Activated CD4-positive, alpha-beta T cell treated with anti-CD3 and anti-CD28 coated beads for 48 hours (primary cell): Measurements from ENCODE around the gene OGFOD3.
"Not testable (repeated sequence)": the region's sequence is repeated elsewhere in the genome, so short reads cannot be mapped to it uniquely, and the experiment has no call there.

Experiments
- DNase-seq: peaks from one replicate; pipeline ENCODE4 v3.0.0-alpha.2; 2020

The OGFOD3 gene

DNA sequence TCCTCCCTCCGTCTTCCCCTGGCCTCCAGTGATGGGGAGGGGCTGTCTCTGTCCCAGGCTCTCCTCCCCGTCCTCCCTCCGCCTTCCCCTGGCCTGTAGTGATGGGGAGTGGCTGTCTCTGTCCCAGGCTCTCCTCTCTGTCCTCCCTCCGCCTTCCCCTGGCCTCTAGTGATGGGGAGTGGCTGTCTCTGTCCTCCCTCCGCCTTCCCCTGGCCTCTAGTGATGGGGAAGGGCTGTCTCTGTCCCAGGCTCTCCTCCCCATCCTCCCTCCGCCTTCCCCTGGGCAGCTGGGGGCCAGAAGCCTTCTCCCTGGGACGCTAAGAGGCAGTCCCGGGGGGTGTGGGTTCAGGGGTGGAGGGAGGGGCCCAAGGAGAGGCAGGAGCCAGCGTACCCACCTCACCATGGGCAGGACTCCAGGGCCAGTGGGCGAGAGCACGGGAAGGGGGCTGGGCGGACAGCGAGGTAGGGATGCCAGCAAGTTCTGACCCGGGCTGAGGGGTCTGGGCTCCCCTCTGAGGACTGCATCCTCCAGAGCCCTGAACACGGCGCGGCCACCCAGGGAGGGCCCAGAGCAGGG is 32.0 kb downstream of the OGFOD3 start:
- no peak for DNase-seq

GRCh38 chr17:82385559-82386254 is 32.7 kb downstream of the OGFOD3 start:
- no peak for DNase-seq

GRCh38 chr17:82384730-82385481 is 33.5 kb downstream of the OGFOD3 start:
- no peak for DNase-seq

GRCh38 chr17:82384051-82384729 is 34.2 kb downstream of the OGFOD3 start:
- no peak for DNase-seq

DNA sequence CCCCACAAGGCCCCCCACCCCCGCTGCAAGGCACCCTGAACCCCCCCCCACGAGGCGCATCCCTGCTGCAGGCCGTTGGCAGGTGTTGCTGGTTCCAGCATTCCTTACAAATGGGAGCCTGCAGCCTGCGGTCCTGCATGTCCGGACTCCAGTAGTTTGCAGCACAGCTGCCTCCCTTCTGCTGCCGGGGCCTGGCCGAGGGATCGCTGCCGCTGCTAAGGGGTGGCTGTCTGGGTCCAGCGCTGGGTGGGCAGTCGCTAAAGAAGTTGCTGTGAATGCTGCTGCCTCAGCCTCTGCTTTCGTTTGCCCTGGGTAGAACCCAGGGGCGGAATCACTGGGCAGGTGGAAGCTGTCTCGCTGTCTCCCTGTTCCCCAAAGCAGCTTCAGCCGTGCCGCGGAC is 35.0 kb downstream of the OGFOD3 start:
- DNase-seq: no peak

GRCh38 chr17:82382933-82383255 is 35.5 kb downstream of the OGFOD3 start:
- DNase-seq: no peak

- not testable (repeated sequence) for DNase-seq
These were observed 36.0 kb downstream of the OGFOD3 start for GRCh38 chr17:82382220-82382932.

DNA sequence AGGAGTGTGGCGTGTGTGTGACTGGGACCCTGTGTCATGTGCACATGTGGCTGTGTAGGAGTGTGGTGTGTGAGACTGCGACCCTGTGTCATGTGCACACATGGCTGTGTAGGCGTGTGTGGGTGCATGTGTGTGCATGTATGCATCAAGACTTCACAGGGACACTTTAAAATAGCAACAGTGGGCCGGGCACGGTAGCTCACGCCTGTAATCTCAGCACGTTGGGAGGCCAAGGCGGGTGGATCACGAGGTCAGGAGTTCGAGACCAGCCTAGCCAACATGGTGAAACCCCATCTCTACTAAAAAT is 36.7 kb downstream of the OGFOD3 start:
- not testable (repeated sequence) for DNase-seq

- DNase-seq: no peak
These were observed 37.3 kb downstream of the OGFOD3 start for GRCh38 chr17:82380860-82381702.

- no peak for DNase-seq
These were observed 39.7 kb downstream of the OGFOD3 start for GRCh38 chr17:82378741-82379021.

DNA sequence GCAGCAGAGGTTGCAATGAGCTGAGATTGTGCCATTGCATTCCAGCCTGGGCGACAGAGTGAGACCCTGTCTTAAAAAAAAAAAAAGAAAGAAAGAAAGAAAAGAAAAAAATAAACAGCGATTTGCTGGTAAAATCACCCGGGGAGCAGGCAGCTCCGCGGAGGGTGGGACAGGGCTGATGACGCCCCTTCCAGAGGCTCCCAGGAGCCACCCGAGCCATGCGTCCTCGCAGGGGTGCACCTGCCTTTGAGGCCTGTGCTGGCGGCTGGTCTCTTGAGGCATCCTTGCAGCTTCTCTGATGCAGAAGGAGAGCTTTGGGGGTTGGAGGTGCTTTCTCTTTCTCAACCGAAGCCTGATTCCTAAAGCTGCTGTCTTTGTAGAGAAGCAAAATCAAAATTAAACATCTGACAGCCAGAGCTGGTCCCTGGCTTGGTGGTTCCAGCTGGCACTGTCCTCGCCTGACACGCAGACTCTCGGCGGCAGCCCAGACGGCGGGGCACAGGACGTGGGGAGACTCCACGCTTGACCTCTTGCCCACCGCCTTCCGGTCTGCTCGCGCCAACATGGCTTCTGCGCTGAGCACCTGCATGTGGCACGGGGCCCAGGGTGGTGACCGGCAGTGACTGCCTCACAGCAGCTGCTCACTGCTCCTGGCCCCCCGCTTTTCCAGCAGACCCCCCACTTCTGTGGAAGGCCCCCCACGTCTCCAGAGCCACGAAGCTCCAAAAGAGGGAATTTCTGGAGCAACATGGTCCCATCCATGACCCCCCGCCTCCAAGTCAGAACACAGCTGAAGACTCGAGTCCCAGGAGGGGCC is 40.3 kb downstream of the OGFOD3 start:
- DNase-seq: no peak

GRCh38 chr17:82377294-82377693 is 41.1 kb downstream of the OGFOD3 start:
- not testable (repeated sequence) for DNase-seq

GRCh38 chr17:82376042-82376730 is 42.2 kb downstream of the OGFOD3 start:
- DNase-seq: no peak

GRCh38 chr17:82375359-82376041 is 42.9 kb downstream of the OGFOD3 start:
- DNase-seq: no peak

DNA sequence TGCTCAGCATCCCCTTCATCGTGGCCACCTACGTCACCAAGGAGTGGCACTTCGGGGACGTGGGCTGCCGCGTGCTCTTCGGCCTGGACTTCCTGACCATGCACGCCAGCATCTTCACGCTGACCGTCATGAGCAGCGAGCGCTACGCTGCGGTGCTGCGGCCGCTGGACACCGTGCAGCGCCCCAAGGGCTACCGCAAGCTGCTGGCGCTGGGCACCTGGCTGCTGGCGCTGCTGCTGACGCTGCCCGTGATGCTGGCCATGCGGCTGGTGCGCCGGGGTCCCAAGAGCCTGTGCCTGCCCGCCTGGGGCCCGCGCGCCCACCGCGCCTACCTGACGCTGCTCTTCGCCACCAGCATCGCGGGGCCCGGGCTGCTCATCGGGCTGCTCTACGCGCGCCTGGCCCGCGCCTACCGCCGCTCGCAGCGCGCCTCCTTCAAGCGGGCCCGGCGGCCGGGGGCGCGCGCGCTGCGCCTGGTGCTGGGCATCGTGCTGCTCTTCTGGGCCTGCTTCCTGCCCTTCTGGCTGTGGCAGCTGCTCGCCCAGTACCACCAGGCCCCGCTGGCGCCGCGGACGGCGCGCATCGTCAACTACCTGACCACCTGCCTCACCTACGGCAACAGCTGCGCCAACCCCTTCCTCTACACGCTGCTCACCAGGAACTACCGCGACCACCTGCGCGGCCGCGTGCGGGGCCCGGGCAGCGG is 43.6 kb downstream of the OGFOD3 start:
- no peak for DNase-seq

DNA sequence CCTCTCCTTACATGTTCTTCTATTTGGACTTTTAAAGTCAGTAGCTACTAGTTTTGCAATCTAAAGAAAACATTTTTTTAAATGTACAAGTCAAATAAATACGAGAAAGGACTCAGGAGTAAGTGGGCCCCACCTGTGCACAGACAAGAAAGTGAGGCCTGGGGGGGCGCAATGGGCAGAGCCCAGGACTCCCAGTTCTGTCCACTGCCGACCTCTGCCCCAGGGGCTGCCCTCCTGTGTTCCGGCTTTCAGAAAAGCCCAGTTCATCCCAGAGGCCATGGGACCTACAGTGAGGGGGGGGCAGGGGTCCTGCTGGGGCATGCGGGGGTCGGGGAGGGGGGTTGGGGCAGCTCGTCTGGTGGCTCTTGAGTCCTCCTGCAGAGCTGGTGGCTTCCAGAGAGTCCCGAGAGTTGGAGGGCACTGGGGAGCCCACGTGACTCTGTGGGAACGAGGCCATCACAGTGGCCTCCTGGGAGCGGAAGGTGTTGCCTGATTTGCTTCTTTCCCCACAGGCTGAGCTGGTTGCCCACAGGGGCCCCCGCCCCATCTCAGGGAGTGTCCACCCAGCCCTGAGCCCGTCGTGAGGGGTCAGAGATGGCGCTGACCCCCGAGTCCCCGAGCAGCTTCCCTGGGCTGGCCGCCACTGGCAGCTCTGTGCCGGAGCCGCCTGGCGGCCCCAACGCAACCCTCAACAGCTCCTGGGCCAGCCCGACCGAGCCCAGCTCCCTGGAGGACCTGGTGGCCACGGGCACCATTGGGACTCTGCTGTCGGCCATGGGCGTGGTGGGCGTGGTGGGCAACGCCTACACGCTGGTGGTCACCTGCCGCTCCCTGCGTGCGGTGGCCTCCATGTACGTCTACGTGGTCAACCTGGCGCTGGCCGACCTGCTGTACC is 44.4 kb downstream of the OGFOD3 start:
- no peak for DNase-seq

- not testable (repeated sequence) for DNase-seq
These were observed 45.3 kb downstream of the OGFOD3 start for GRCh38 chr17:82373072-82373452.

GRCh38 chr17:82372249-82373071 is 45.9 kb downstream of the OGFOD3 start:
- DNase-seq: no peak
